Measurements from ENCODE around the gene SEMA3B. TPM values are rescaled to one million over a fixed set of nuclear protein-coding genes. Genes with fewer than 3 reads are reported as not detected.
"Not testable (repeated sequence)": the region's sequence is repeated elsewhere in the genome, so short reads cannot be mapped to it uniquely, and the experiment has no call there.

The SEMA3B gene
- total RNA-seq, 3 donors from 2014 or later, result 0.35 to 0.55 (median 0.52) TPM

DNA sequence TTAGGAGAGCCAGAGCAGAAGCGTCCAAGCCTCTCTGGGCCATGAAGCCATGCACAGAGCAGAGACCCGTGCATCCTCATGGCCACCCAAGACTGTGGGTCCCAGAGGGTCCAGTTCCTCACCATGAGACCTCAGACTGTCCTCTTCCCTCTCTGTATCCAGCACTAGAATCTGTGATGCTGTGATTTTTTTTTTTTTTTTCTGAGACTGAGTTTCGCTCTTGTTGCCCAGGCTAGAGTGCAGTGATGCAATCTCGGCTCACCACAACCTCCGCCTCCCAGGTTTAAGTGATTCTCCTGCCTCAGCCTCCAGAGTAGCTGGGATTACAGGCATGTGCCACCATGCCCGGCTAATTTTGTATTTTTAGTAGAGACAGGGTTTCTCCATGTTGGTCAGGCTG, 24.1 kb upstream of the SEMA3B start:
- DNase-seq; ATAC-seq; H3K36me3 Mint-ChIP-seq (ENCODE audit: insufficient read depth); H3K9me3 Mint-ChIP-seq; H3K27me3 Mint-ChIP-seq (ENCODE audit: low read depth): not testable (repeated sequence)
- Mint-ChIP-seq H3K4me3 (peak overlapping the region; percentile 21), H3K4me1 (ENCODE audit: low read depth) (peaks cover 79% of the 10 kb centered on the region)

DNA sequence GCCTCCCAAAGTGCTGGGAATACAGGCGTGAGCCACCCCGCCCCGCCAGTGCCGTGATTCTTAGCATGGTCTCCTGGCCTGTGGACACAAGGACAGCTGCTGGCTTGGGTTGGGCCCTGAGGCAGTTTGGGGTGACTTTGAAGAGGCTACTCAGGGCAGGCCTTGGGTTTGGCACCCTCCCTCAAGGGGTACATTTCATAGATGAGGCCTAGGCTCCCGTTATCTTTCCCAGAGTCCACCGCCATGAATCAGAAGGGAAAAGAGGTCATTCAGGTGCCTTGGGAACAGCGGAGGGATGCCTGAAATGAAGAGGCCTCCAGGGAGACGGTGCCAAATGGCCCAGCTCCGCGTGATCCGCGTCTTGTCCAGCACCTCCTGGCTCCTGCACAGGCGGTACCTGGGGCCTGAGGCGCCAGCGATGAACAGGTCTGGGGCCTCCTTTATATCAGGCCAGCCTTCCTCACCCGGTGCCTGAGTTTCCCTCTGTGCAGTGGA, 23.6 kb upstream of the SEMA3B start:
- ATAC-seq (no peak), DNase-seq (no peak)
- no peaks in the 10 kb centered on the region for H3K27me3 Mint-ChIP-seq (ENCODE audit: low read depth)
- H3K36me3 Mint-ChIP-seq (ENCODE audit: insufficient read depth), result peaks cover 4% of the 10 kb centered on the region
- H3K4me3 Mint-ChIP-seq, result peak overlapping the region; percentile 21
- peaks cover 79% of the 10 kb centered on the region for H3K4me1 Mint-ChIP-seq (ENCODE audit: low read depth)
- no peaks in the 10 kb centered on the region for H3K9me3 Mint-ChIP-seq

DNA sequence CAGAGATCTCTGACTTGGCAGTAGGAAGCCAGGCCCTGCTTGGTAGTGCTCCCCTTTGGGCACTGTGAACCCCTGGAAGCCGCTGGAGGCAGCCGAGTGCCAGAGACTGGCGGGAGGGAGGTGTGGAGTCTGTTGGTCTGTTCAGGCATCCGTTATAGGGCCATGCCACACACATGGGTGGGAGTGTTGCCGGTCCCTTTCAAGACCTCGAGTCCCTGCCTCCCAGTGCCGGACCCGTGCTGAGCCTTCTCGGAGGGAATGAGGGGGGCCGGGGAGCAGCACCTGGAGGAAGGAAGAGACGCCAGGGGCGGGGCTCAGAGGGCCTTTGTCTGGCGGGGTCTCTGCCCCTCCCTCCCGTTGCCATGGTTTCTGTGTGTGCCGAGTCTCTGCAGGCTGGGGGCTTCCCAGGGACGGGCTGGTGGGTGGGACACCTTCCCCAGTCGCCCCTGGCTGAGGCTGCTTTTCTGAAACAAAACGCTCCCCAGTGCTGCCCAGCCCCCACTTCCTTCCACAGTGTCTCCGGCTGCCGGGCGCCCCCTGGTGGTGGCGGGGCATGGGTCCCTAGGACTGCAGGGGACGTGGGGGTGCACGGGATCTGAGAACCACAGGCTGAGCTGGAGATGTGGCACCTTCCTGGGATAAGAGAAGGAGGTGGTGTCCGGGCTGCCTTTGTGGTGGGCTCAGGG, 23.0 kb upstream of the SEMA3B start:
- no peaks in the 10 kb centered on the region for H3K9me3 Mint-ChIP-seq
- peak overlapping the region; percentile 81 for H3K4me3 Mint-ChIP-seq
- peak; percentile 96 for DNase-seq
- peaks cover 5% of the 10 kb centered on the region for H3K36me3 Mint-ChIP-seq (ENCODE audit: insufficient read depth)
- H3K4me1 Mint-ChIP-seq (ENCODE audit: low read depth), result peaks cover 78% of the 10 kb centered on the region
- ATAC-seq, result peak; percentile 81 to 86
- no peaks in the 10 kb centered on the region for H3K27me3 Mint-ChIP-seq (ENCODE audit: low read depth)

DNA sequence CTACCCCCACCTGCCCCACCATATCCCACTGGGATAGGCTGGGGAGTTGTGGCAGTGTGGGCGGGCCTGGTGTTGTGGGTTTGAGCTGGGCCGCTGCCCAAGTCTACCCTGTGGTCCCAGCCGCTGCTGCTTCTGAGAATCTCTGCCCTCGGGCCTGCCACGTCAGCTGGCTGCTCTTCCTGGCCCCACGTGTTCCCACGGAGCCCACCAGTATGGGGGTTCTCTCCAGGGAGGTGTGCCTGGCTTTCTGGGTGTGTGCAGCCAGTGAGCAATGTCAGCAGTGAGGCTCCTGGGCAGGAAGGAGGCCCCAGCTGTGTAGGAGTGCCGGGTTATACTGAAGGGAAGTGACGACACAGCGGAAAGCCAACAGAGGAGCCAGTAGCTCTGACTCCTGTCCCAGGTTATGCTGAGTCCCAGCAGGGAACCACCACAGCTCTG, 22.4 kb upstream of the SEMA3B start:
- DNase-seq (peak; percentile 76), ATAC-seq (peak; percentile 86)
- no peaks in the 10 kb centered on the region for H3K9me3 Mint-ChIP-seq
- H3K27me3 Mint-ChIP-seq (ENCODE audit: low read depth), result no peaks in the 10 kb centered on the region
- H3K36me3 Mint-ChIP-seq (ENCODE audit: insufficient read depth), result peaks cover 9% of the 10 kb centered on the region
- peaks cover 78% of the 10 kb centered on the region for H3K4me1 Mint-ChIP-seq (ENCODE audit: low read depth)
- peak overlapping the region; percentile 81 for H3K4me3 Mint-ChIP-seq

DNA sequence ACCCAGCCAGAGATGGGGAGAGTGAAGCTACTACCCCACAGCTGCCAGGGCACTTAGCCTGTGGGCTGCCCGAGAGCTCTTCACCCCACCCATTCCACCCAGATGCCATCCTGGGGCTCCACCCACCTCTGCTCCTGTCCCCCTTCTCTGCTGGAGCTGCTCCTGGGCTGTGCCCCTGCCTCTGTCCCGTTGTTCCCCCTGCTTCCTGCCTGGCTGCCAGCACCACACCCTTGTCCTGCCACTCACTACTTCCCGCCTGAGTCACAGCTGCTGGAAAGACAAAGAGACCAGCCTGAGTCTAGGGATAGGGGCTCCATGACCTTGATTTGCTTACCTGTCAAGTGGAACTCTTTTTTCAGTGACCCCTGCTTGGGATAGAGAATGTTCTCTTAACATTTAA, 20.6 kb upstream of the SEMA3B start:
- DNase-seq (no peak), ATAC-seq (no peak)
- Mint-ChIP-seq H3K36me3 (ENCODE audit: insufficient read depth) (peaks cover 9% of the 10 kb centered on the region), H3K9me3 (no peaks in the 10 kb centered on the region), H3K4me3 (no peak overlapping the region), H3K4me1 (ENCODE audit: low read depth) (peaks cover 62% of the 10 kb centered on the region), H3K27me3 (ENCODE audit: low read depth) (no peaks in the 10 kb centered on the region)

DNA sequence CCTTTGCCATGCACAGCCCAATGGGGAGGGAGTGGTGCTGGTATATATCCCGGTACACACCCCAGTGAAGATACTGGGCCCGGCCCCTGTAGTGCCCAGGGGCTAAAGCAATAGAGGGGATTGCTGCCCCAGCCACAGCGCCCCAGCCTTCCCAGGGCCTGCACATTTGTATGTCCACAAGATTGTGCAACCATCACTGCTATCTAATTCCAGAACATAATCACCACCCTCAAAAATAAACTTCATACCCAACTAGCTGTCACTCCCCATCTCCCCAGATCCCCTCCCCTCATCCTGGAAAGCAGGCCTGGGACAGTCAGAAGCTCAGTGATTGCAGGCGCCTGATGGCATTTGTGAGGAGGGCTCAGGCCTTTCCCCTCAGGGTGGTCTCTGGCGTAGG, 19.5 kb upstream of the SEMA3B start:
- Mint-ChIP-seq H3K27me3 (ENCODE audit: low read depth) (no peaks in the 10 kb centered on the region), H3K4me1 (ENCODE audit: low read depth) (peaks cover 54% of the 10 kb centered on the region), H3K4me3 (no peak overlapping the region), H3K36me3 (ENCODE audit: insufficient read depth) (peaks cover 9% of the 10 kb centered on the region), H3K9me3 (no peaks in the 10 kb centered on the region)
- DNase-seq (no peak), ATAC-seq (no peak)

DNA sequence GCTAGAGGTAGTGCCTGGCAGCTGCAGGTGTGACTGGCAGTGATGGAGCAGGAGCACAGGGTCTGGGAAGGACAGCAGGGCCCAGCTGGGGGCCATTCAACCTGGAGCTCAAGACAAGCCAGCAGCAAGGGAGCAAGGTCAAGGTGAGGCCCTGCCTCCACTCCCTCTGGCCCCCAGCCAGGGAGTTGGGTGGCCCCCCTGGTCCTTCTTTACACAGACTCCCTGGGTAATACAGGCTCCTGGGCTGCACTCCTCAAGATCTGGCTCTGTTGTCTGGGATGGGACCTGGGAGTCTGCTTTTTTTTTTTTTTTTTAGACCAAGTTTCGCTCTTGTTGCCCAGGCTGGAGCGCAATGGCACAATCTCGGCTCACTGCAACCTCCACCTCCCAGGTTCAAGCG, 18.4 kb upstream of the SEMA3B start:
- Mint-ChIP-seq H3K36me3 (ENCODE audit: insufficient read depth) (peaks cover 9% of the 10 kb centered on the region), H3K9me3 (no peaks in the 10 kb centered on the region), H3K4me1 (ENCODE audit: low read depth) (peaks cover 44% of the 10 kb centered on the region), H3K4me3 (no peak overlapping the region), H3K27me3 (ENCODE audit: low read depth) (no peaks in the 10 kb centered on the region)
- DNase-seq (no peak), ATAC-seq (no peak)

DNA sequence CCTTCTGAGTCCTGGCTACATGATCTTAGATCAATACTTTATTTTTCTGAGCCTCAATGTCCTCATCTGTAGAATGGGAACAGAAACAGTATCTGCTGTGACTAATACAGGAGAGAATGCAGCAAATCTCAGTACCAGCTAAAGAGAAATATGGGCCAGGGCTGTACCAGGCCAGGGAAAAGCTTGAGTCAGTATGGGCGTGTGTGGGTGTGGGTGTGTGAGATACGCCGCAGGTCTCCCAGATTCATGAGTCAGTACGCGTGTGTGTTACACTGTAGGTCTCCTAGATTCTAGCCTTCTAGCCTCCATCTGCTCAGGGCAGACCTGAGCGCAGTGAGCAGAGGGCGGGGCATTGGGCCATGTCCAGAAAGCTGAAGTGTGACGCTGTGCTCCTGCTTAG, 17.7 kb upstream of the SEMA3B start:
- peak; percentile 40 for DNase-seq
- ATAC-seq, result peak; percentile 15 to 51
- H3K27me3 Mint-ChIP-seq (ENCODE audit: low read depth), result no peaks in the 10 kb centered on the region
- peak overlapping the region; percentile 17 for H3K4me3 Mint-ChIP-seq
- no peaks in the 10 kb centered on the region for H3K9me3 Mint-ChIP-seq
- H3K4me1 Mint-ChIP-seq (ENCODE audit: low read depth), result peaks cover 40% of the 10 kb centered on the region
- H3K36me3 Mint-ChIP-seq (ENCODE audit: insufficient read depth), result peaks cover 9% of the 10 kb centered on the region

DNA sequence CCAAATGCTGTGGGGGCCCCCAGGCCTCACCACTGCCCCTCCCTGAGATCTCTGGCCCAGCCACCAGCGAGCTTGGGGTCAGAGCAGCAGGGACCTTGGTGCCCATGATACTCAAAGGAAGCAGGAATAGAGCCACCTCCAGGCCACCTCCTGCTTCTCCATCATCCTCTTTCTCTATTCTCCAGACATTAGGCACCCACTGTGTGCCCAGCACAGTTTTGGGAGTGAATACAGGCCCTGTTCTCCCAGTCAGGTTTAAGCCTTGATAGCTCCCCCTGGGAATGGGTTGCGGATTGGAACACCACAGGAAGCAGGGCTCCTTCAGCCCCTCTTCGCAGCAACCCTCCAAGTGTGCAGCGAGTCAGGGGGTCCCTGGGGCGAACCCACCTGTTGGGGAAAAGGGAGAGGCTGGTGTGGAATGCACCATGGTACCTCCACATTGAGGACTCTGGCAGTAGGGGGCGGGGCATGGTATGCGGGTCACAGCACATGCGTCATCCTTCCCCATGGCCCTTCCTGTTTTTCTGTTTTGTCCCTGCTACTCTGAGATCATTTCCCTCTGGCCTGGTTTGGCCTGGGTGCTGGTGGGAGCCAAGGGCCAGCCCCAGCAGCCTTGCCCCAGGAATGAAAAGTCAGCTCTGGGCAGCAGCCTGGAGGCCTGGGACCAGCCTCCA, 14.2 kb upstream of the SEMA3B start:
- DNase-seq, result no peak
- Mint-ChIP-seq H3K4me1 (ENCODE audit: low read depth) (peaks cover 20% of the 10 kb centered on the region), H3K27me3 (ENCODE audit: low read depth) (no peaks in the 10 kb centered on the region), H3K4me3 (no peak overlapping the region), H3K36me3 (ENCODE audit: insufficient read depth) (peaks cover 15% of the 10 kb centered on the region), H3K9me3 (no peaks in the 10 kb centered on the region)
- no peak for ATAC-seq

DNA sequence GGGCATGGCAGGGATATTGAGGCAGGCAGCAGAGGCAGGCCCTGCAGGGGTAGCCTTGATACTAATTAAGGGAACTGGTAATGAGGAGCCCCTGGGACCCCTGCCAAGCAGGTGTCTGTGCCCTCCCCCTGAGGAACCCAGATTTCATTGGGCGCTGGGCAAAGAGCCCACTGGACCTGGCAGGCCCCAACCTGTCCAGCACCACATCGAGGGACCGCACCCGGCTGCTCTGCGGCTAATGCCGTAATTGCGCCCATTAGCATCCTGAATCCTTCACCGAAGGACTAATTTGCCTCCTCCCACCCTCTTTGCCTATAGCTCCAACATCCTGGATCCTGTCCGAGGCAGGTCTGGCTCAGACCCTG, 13.7 kb upstream of the SEMA3B start:
- ATAC-seq, result no peak
- no peaks in the 10 kb centered on the region for H3K27me3 Mint-ChIP-seq (ENCODE audit: low read depth)
- no peak overlapping the region for H3K4me3 Mint-ChIP-seq
- H3K4me1 Mint-ChIP-seq (ENCODE audit: low read depth), result peaks cover 16% of the 10 kb centered on the region
- DNase-seq, result no peak
- no peaks in the 10 kb centered on the region for H3K9me3 Mint-ChIP-seq
- H3K36me3 Mint-ChIP-seq (ENCODE audit: insufficient read depth), result peaks cover 13% of the 10 kb centered on the region

DNA sequence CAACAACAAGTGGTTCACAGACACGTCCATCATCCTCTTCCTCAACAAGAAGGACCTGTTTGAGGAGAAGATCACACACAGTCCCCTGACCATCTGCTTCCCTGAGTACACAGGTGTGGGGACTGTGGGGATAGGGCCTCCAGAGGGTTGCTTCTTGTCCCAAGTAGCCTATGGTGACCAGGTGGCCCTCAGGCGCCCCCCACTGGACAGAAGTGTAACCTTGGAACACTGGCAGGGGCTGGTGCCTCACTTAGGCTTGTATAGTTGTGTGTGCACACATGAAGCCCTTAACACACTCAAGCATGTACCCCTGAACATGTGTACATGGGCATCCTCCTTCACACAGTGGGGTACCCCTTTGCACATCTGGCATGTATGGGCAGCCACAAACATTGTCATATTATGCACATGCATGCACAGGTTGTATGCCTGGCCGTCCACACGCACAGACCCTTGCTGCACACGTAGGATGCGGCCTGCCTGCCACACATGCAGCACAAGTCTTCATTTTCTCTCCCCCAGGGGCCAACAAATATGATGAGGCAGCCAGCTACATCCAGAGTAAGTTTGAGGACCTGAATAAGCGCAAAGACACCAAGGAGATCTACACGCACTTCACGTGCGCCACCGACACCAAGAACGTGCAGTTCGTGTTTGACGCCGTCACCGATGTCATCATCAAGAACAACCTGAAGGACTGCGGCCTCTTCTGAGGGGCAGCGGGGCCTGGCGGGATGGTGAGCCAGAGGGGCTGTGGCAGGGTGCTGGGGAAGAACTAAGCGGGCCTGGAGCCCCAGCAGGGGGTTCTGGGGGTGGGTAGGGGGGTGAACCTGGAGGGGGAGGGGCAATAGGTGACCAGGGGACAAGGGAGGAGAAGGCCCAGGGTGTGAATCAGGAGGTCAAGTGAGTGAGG, 11.7 kb upstream of the SEMA3B start:
- no peak overlapping the region for H3K4me3 Mint-ChIP-seq
- DNase-seq (no peak), ATAC-seq (no peak)
- peaks cover 8% of the 10 kb centered on the region for H3K36me3 Mint-ChIP-seq (ENCODE audit: insufficient read depth)
- H3K27me3 Mint-ChIP-seq (ENCODE audit: low read depth), result no peaks in the 10 kb centered on the region
- no peaks in the 10 kb centered on the region for H3K9me3 Mint-ChIP-seq
- peaks cover 5% of the 10 kb centered on the region for H3K4me1 Mint-ChIP-seq (ENCODE audit: low read depth)

DNA sequence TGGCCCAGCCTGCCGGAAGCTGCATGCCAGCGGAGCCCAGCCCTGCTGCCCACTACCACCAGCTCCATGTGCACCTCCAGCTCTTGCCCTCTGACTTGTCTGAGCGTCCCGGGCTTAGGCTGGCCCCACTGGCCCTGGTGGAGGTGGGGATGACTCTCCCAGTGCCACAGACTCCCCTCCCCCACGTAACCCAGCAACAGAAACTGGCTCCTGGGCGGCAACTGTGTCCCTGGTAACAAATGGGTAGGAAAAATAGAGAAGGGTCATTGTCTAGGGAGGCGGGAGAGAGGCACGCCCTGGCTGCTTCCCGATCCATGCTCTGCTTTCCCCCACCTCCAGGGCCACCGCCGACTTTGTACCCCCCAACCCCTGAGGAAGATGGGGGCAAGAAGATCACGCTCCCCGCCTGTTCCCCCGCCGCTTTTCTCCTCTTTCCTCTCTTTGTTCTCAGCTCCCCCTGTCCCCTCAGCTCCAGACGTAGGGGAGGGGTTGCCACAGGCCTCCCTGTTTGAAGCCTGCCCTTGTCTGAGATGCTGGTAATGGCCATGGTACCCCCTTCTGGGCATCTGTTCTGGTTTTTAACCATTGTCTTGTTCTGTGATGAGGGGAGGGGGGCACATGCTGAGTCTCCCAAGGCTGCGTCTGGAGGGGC, 10.8 kb upstream of the SEMA3B start:
- Mint-ChIP-seq H3K36me3 (ENCODE audit: insufficient read depth) (peaks cover 8% of the 10 kb centered on the region), H3K27me3 (ENCODE audit: low read depth) (no peaks in the 10 kb centered on the region), H3K4me1 (ENCODE audit: low read depth) (peaks cover 5% of the 10 kb centered on the region), H3K9me3 (no peaks in the 10 kb centered on the region), H3K4me3 (no peak overlapping the region)
- ATAC-seq (no peak), DNase-seq (no peak)

DNA sequence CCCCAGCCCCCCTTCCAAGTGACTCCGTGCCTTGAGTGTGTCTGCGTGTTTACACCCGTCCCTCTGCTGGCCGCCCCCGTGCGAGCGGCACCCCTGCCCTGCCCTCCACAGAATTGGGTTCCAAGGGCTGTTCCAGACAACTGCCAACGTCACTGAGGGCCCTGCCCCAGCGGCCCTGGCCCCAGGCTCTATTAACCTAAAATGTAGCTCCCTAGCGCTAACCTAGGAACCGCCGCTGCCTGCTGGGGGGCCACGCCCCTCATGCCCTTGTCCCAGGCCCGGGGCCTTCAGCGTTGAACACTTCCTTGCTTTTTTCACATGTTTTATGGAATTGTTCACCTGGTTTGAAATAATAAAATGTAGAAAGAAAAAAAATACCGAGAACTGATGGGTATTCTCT, 10.0 kb upstream of the SEMA3B start:
- H3K36me3 Mint-ChIP-seq (ENCODE audit: insufficient read depth), result peaks cover 8% of the 10 kb centered on the region
- peaks cover 5% of the 10 kb centered on the region for H3K4me1 Mint-ChIP-seq (ENCODE audit: low read depth)
- no peaks in the 10 kb centered on the region for H3K27me3 Mint-ChIP-seq (ENCODE audit: low read depth)
- no peak for DNase-seq
- no peaks in the 10 kb centered on the region for H3K9me3 Mint-ChIP-seq
- no peak overlapping the region for H3K4me3 Mint-ChIP-seq
- no peak for ATAC-seq

DNA sequence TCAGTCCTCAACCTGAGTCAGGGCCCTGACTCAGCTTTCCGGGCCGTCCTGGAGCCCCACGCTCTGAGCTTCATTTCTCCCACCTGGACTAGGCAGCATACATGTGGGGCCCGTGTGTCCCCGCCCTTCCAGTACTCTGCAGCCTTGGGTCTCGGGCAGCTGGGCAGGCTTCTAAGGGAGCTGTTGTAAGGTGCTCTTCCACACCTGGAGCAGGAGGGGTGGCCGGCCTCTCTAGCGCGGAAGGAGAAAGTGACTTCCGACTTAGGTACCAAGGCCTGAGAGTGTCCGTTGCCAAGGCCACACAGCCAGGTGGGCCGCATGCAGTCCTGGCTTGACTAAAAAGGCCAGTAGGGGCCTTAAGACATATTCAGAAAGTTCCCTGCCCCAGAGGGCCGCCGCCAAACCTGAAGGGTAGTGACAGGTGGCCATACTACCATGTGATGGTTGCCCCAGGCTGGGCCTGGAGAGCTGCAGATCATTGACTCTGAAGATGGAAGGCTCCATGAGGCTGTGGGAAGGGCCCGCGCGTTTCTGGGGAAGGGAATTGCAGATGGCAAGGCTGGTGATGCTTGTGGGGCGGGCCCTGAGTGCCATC, 9.4 kb upstream of the SEMA3B start:
- Mint-ChIP-seq H3K9me3 (no peaks in the 10 kb centered on the region), H3K27me3 (ENCODE audit: low read depth) (no peaks in the 10 kb centered on the region), H3K36me3 (ENCODE audit: insufficient read depth) (peaks cover 8% of the 10 kb centered on the region), H3K4me1 (ENCODE audit: low read depth) (peaks cover 5% of the 10 kb centered on the region), H3K4me3 (peak overlapping the region; percentile 53)
- ATAC-seq, result peak; percentile 10 to 21
- no peak for DNase-seq

Measured in activated T-cell treated with anti-CD3 and anti-CD28 coated beads, Interleukin-2, amount 50 U/mL, for 4 hours (primary cell).